Stimulated activated CD4-positive, alpha-beta T cell treated with anti-CD3 and anti-CD28 coated beads, Interleukin-4, amount 100 ng/mL, for 4 hours (primary cell): ENCODE results near the gene ZNF770.
"Not testable (repeated sequence)": the region's sequence is repeated elsewhere in the genome, so short reads cannot be mapped to it uniquely, and the experiment has no call there.

Experiments used
- DNase-seq, 2 experiments: peaks; one replicate each; pipeline ENCODE4 v3.0.0-alpha.2; 2020

ZNF770 gene

DNA sequence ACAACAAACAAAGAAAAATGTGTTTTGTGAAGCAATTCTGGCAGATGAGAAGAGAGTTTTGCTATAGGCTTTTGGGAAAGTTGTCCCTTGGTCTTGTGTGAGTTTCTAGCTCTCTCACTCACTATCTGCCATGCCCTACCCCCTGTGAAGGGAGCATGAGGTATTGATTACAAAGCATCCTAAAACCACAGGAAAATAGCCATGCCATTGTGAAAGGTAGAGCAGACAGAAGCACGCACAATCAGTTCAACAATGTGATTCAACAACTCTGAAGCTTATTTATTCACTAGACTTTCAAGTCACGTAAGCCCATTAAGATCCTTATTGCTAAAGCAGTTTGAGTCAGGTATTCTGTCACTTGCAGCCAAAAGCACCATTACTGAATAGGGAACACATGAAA lies 12.0 kb downstream of the ZNF770 start:
- DNase-seq, result no peak

DNA sequence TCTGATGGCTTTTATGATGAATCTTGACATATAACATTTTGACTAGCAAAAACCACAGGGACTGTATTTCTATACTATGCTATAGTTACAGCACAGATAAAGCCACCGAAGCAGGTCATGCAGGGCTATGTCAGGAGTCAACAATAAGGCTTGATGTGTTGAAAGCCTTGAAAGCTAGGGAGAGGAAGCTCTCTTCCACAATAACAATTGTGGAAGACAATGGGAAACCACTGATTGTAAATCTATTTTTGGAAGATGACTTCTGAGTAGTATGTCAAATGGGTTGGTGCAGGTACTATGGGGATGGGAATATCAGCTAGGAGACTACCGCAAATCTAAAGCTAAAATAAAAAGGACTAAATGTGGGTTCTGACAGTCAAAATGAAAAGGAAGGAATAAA lies 14.6 kb downstream of the ZNF770 start:
- no peak for DNase-seq

DNA sequence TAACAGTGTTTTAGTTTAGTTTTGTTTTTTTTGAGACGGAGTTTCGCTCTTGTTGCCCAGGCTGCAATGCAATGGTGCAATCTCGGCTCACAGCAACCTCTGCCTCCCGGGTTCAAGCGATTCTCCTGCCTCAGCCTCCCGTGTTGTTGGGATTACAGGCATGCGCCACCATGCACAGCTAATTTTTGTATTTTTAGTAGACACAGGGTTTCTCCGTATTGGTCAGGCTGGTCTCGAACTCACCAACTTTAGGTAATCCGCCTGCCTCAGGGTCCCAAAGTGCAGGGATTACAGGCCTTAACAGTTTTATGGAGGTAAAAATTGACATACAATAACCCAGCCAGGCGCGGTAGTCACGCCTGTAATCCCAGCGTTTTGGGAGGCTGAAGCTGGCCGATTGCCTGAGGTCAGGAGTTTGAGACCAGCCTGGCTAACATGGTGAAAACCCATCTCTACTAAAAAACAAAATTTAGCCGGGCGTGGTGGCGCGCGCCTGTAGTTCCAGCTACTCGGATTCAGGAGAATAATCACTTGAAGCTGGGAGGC lies 17.9 kb downstream of the ZNF770 start:
- not testable (repeated sequence) for DNase-seq

DNA sequence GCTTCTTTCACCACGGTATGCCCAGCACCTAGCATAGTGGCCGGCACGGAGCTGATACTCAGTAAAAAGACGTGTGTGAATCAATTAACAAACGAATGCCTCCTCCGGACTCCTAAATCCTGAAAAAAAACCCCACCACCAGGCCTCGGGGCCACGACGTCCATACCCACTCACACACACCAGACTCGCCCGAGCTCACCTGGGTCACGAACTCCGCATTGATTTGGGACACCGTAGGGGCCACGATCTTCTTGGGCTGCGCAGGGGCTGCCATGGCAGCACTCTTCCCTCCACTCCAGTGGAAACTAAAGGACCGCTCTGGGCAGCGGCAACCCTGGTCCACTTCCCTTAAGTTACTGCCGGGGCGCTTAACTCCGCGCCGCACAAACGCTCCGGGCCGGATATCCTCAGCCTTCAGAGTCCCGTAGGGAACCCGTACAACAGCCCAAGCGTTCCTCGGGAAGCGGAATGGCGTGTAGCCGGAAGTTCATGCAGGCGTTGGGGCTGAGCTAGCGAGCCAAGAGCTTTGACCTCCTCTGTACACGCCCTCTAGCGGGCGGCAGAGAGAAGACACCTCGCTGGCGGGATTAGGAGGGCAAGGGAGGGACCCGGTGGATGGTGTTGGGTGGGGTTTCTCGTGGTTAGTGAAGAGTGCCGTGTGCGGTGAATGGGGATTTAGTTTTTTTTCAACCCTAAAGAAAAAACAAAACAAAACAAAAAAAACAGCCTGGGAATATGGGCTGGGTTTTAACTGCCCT lies 18.6 kb downstream of the ZNF770 start, which contains the start of gene AQR:
TSS of gene AQR (minus strand) at position 403 of the 758 bp plus-strand sequence. CDS start at position 274, 129 bp downstream.
- peak; percentile 81 to 88 for DNase-seq

DNA sequence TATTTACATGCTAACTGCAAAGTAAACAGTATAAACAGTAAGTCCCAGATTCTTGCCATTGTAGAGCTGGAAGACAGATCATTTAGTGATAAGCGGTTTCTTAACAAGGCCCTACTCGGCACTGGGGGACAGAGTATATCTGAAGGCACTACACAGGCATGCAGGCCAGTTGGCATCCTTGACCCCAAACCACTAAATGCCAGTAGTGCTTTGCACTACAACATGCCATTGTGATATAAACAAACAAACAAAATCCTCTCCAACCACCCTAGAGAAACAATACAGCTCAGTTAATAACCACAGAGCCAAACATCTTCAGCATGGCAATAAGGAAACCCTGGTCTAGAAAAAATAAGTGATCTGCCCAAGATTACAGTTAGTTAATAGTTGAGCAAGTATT lies 23.8 kb downstream of the ZNF770 start:
- no peak for DNase-seq

DNA sequence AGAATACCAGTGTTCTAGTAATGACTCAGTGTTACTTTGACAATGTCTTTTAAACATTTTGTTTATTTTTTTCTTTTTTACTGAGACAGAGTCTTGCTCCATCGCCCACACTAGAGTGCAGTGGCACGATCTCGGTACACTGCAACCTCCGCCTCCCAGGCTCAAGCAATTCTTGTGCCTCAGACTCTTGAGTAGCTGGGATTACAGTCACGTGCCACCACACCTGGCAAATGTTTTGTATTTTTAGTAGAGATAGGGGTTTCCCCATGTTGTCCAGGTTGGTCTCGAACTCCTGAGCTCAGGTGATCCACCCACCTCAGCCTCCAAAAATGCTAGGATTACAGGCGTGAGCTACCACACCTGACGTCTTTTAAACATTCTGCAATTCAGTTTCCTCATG lies 34.2 kb downstream of the ZNF770 start:
- no peak for DNase-seq

DNA sequence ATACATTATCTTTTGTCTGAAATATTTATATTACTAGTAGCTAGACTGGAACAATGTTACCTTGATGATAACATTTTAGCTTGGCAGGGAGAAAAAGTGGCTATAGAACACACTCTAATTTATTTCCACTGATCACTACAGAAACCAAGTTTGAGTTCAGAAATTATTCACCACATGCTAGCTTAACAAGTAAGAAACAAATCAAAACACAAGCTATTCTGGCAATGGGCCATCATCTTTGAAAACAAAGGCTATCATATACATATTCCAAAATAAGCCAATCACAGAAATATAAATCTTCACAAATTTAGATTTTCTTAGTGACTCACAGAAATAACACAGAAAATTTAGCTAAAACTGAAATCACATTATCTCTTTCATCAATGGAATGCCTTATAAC lies 35.6 kb downstream of the ZNF770 start:
- DNase-seq, result no peak

DNA sequence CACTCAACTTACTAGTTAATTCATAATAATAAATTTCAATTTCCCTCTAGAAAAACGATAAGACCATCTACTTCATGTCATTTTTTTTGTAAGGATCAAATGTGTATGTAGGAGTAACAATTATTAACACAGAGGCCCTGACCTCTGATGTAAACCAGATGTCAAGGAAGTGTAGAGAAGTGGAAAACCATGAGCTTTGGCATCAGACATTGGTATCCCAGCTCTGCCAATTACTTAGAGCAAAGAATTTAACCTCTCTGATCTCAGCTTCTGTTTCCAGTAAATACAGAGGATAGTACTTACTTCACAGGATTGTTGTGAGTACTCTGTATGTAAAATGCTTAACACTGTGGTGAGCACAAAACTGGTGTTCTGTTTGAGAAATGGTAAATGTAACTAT lies 36.1 kb downstream of the ZNF770 start:
- DNase-seq, result no peak

DNA sequence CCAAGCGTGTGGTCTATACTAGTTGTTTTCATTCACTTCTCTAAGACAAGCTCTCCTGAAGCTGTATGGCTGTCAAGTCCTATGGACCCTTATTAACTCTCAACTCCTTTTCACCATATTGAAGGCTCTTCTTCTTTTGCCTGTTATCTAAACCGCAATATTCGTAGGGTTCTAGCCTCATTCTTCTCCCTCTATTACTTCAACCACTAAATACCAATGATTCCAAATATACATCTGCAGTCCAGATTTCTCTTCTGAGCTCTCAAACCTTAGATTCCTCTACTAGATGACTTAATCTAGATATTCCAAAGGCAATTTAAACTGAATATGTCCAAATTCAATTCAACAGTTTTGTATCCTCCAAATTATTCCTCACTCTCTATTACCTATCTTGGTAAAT lies 43.2 kb downstream of the ZNF770 start:
- DNase-seq, result no peak

DNA sequence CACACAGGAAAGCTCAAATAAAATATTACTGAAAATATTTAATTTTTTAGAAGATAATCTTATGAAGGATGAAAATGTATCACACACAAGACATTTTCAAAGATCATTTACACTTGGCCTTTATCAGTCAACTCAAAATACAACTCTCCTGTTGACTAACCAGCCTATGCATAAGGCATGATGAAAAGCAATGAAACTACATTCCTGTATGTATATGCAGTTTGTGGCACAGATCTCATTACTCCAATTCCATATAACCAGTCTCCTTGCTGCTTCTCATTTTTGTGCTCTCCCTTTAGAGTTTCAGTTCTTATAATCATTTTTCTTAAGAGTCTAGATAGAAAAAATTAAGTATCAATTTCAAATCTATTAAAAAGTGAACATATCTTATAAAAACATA lies 44.4 kb downstream of the ZNF770 start:
- no peak for DNase-seq

DNA sequence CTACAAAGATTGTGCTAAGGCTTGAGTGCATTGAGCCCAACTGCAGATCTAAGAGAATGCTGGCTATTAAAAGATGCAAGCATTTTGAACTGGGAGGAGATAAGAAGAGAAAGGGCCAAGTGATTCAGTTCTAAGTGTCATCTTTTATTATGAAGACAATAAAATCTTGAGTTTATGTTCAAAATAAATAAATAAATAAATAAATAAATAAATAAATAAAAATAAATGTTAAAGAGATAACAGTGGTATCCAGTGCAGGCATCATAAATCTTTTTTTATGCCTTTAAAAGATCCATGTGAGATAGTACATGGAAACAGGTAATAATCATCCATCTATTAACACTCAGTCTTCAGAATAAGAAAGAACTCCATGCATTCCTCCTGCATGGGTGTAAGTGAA lies 44.8 kb downstream of the ZNF770 start:
- DNase-seq, result not testable (repeated sequence)

DNA sequence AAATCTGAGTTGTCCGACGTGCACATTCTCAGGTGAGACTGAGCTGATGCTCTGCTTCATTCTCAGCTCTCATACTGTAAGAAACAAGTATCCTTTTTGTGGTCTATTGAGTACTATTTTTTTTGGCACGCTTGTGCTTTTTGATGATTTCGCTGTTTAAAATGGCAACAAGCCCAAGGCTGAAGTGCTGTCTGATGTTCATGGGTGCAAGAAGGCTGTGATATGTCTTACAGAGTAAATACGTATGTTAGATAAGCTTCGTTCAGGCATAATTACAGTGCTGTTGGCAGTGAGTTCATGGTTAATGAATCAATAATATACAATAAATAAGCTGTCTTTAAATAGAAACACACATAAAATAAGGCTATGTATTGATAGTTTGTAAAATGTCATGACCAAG lies 45.7 kb downstream of the ZNF770 start:
- DNase-seq, result no peak

DNA sequence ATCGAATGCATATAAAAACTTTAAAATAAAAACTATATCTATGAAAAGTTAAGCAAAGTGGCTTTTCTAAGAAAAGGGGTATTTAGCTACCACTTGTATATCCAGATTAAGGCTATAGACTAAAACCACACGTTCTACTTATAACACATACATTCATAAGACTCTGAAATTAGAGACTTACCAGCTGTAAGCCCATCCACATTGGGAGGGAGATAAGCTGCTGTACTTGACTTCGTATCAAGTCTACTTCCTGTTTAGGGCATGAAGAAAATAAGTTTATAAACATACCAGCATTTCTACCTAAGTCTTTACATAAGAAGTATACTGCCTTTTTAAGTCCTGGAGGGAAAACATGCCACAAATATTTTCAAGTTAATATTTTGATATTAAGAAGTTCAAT lies 46.3 kb downstream of the ZNF770 start:
- DNase-seq, result no peak

DNA sequence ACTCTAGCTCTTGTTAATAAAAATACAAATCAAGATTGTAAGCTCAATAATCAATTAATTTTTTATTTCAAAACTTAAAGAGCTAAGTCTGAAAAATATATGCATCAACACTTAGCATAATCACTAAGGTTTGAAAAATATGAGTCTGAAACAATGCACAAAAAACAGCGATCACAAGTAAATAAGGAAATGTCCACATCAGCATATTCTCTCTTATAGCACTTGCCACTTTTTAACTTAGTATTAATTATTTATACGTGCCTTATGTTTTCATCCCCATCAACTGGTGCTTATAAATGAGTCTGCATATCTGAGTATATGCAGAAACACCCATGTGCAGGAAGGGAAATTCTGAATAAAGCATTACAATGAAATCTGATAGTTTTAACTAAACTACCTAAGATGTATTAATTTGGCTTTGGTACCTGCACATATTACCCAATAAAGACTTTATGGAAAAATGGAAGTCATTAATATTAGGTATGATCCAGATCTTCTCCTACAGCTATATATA lies 46.8 kb downstream of the ZNF770 start:
- no peak for DNase-seq

DNA sequence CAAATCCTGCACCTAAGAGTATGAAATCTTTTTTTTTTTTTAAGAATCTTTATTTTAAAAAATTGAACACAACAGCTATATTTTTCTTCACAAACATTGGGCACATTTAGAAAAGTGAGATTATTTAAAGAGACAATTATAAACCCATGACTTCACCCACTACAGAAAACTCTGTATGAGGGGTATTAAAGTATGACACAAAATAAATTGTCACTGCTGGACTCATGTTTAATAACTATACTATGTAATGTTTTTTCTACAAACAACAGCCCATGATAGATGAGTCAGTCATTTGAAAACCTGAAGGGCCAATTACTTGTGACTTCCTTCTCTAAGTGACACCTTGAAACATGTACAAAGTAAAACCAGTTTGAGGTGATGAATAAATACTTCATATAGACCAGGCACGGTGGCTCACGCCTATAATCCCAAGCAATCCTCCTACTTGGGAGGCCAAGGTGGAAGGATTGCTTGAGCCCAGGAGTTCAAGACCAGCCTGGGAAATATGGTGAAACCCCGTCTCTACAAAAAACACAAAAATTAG lies 54.6 kb downstream of the ZNF770 start:
- no peak for DNase-seq

DNA sequence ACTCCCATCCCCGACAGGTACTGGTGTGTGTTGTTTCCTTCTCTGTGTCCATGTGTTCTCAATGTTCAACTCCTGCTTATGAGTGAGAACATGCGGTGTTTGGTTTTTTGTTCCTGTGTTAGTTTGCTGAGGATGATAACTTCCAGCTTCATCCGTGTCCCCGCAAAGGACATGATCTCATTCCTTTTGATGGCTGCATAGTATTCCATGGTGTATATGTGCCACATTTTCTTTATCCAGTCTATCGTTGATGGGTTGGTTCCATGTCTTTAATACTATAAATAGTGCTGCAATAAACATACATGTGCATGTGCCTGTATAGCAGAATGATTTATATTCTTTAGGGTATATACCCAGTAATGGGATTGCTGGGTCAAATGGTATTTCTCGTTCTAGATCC lies 59.7 kb downstream of the ZNF770 start:
- DNase-seq, result not testable (repeated sequence)
